HepG2 (cell line): ENCODE measurements around the gene TPPP2. TPM values are rescaled to one million over a fixed set of nuclear protein-coding genes. Genes with fewer than 3 reads are reported as not detected.

ENCODE experiments used
- ARID3A ChIP-seq: IDR thresholded peaks from 2 replicates; pipeline ENCODE4 v1.6.1; 2012; ENCODE audit warnings: low read depth, low read length, improper control_type of control experiment
- ATF4 ChIP-seq, 2 experiments: fragments of 450-650 bp in 1 of 2; sonication (generic) in 1 of 2; formaldehyde crosslinking; IDR thresholded peaks; 2 replicates each; pipeline versions ENCODE4 v1.5.0 to v1.8.0; 2020 to 2022; ENCODE audit warnings: mild to moderate bottlenecking in 1 of 2, missing genetic modification reagents in 1 of 2
- E2F1 ChIP-seq: sonication (generic); formaldehyde crosslinking; IDR thresholded peaks from 2 replicates; pipeline ENCODE4 v1.5.0; 2020; ENCODE audit warnings: missing genetic modification reagents
- EP300 ChIP-seq, 3 experiments: sonication (generic) in 1 of 3; formaldehyde crosslinking in 1 of 3; IDR thresholded peaks; 2 replicates each; pipeline versions ENCODE4 v1.5.1 to v1.6.1; 2011 to 2020; ENCODE audit warnings: low read depth in 2 of 3, low read length in 2 of 3, borderline replicate concordance in 1 of 3, improper control_type of control experiment in 1 of 3, mild to moderate bottlenecking in 1 of 3, missing genetic modification reagents in 1 of 3, moderate library complexity in 1 of 3
- MBD4 ChIP-seq: IDR thresholded peaks from 2 replicates; pipeline ENCODE4 v1.6.1; 2012; ENCODE audit warnings: low read length, inconsistent platforms, borderline replicate concordance
- MED8 ChIP-seq: sonication (generic); formaldehyde crosslinking; IDR thresholded peaks from 2 replicates; pipeline ENCODE4 v1.8.1; 2023; ENCODE audit warnings: mild to moderate bottlenecking, missing genetic modification reagents; ENCODE audit not compliant: insufficient replicate concordance
- NR2F2 ChIP-seq: IDR thresholded peaks from 2 replicates; pipeline ENCODE4 v1.6.1; 2012; ENCODE audit warnings: low read depth, inconsistent platforms, borderline replicate concordance
- RBAK ChIP-seq: sonication (generic); formaldehyde crosslinking; IDR thresholded peaks from 2 replicates; pipeline ENCODE4 v1.5.1; 2020; ENCODE audit warnings: mild to moderate bottlenecking, missing genetic modification reagents
- SP140L ChIP-seq: sonication (generic); formaldehyde crosslinking; IDR thresholded peaks from 2 replicates; pipeline ENCODE4 v1.4.0; 2020; ENCODE audit warnings: missing genetic modification reagents, borderline replicate concordance
- TIGD3 ChIP-seq: sonication (generic); formaldehyde crosslinking; IDR thresholded peaks from 2 replicates; pipeline ENCODE4 v1.5.1; 2020; ENCODE audit warnings: mild to moderate bottlenecking, missing genetic modification reagents, borderline replicate concordance
- TOE1 ChIP-seq: sonication (generic); formaldehyde crosslinking; IDR thresholded peaks from 2 replicates; pipeline ENCODE4 v1.4.0; 2020; ENCODE audit warnings: mild to moderate bottlenecking, missing genetic modification reagents
- USF2 ChIP-seq, 2 experiments: sonication (generic) in 1 of 2; formaldehyde crosslinking in 1 of 2; IDR thresholded peaks; 2 replicates each; pipeline versions ENCODE4 v1.5.1 to v1.6.1; 2011 to 2020; ENCODE audit warnings: borderline replicate concordance in 1 of 2, low read depth in 1 of 2, low read length in 1 of 2, mild to moderate bottlenecking in 1 of 2, missing genetic modification reagents in 1 of 2, moderate library complexity in 1 of 2
- ZFAT ChIP-seq: sonication (generic); formaldehyde crosslinking; conservative IDR thresholded peaks from 2 replicates; pipeline ENCODE4 v1.8.1; 2023; ENCODE audit warnings: missing genetic modification reagents, inconsistent platforms
- ZSCAN20 ChIP-seq: sonication (generic); formaldehyde crosslinking; IDR thresholded peaks from 2 replicates; pipeline ENCODE4 v1.4.0; 2020; ENCODE audit warnings: missing genetic modification reagents, mild to moderate bottlenecking, borderline replicate concordance
- ZSCAN5A ChIP-seq: sonication (generic); formaldehyde crosslinking; IDR thresholded peaks from 2 replicates; pipeline ENCODE4 v1.8.0; 2022; ENCODE audit warnings: mild to moderate bottlenecking, missing genetic modification reagents, borderline replicate concordance
- polyA plus RNA-seq, 8 experiments: library from polyadenylated mRNA; depleted of rRNA in 3 of 8; stranded (reverse) in 7 of 8; unstranded in 1 of 8; fragments of >200 nt; fragmentation: Illumina TruSeq in 4 of 8; extraction: Trizol in 4 of 8; gene quantifications; 2 replicates each; pipeline versions ENCODE4 v1.2.1 to v1.2.3, GENCODE V29; 2011 to 2016; ENCODE audit warnings: low read depth in 4 of 8, missing spikeins in 1 of 8, mixed read lengths in 1 of 8; ENCODE audit not compliant: insufficient read depth in 1 of 8
- total RNA-seq, 5 experiments: library from RNA; depleted of rRNA; stranded (reverse); fragments of >200 nt; fragmentation: Illumina TruSeq; extraction: Trizol; gene quantifications; 2 replicates each; pipeline ENCODE4 v1.2.3, GENCODE V29; 2016; ENCODE audit warnings: low read depth in 1 of 5

TPPP2 gene
- total and polyA plus RNA-seq, 2 of the 13 experiments (the other 11 are each of a cell fraction or from before 2014, with no cell fraction given) = 0.58 to 4.2 TPM

- TF ChIP-seq MED8 (CRISPR knock-in tag) (peak; percentile 12), SP140L (CRISPR knock-in tag) (peak; percentile 24; the same call in 1 of the 2 replicates), USF2 (IDR thresholded peaks at IDR 0.05; ENCODE audit: low read depth, low read length) (no peak), USF2 (CRISPR knock-in tag; IDR thresholded peaks at IDR 0.05; ENCODE audit: borderline replicate concordance) (no peak), EP300 (IDR thresholded peaks at IDR 0.05; ENCODE audit: low read depth in 2 of 2, low read length in 2 of 2) (no peak), EP300 (CRISPR knock-in tag; IDR thresholded peaks at IDR 0.05; ENCODE audit: borderline replicate concordance) (no peak), RBAK (no peak), ZFAT (CRISPR knock-in tag) (no peak), TIGD3 (CRISPR knock-in tag) (peak; percentile 74; the same call in 1 of the 2 replicates), TOE1 (CRISPR knock-in tag) (no peak), NR2F2 (peak; percentile 74; the same call in 1 of the 2 replicates), ARID3A (no peak), E2F1 (CRISPR knock-in tag) (peak; percentile 71; the same call in 1 of the 2 replicates), ATF4 (CRISPR knock-in tag; IDR thresholded peaks at IDR 0.05) (no peak), ZSCAN20 (CRISPR knock-in tag) (peak; percentile 73; the same call in 1 of the 2 replicates), ZSCAN5A (CRISPR knock-in tag) (peak; percentile 89), MBD4 (no peak)
These were observed 40.0 kb upstream of the TPPP2 start, which contains the start of gene METTL17 (continued) for GRCh38 chr14:20989787-20990600.
